Fibroblast of lung (primary cell): ENCODE results near the gene SRA1. TPM values are rescaled to one million over a fixed set of nuclear protein-coding genes. Genes with fewer than 3 reads are reported as not detected.
"Not testable (repeated sequence)": the region's sequence is repeated elsewhere in the genome, so short reads cannot be mapped to it uniquely, and the experiment has no call there.

ENCODE experiments used
- DNase-seq, 2 donors: peaks; one replicate each; pipeline versions ENCODE4 v3.0.0 to v3.0.0-alpha.2; 2010; ENCODE audit warnings: low read depth in 2 of 2
- H2AFZ ChIP-seq: 2 replicates; pipeline ENCODE4 v1.5.1; 2012; ENCODE audit warnings: low read length, control low read depth, inconsistent platforms
- H3K27ac ChIP-seq: 2 replicates; pipeline ENCODE4 v1.5.1; 2011; ENCODE audit warnings: low read length, control low read depth; ENCODE audit not compliant: insufficient read depth
- H3K27me3 ChIP-seq: 2 replicates; pipeline ENCODE4 v1.5.1; 2011; ENCODE audit warnings: mild to moderate bottlenecking, low read length; ENCODE audit not compliant: control insufficient read depth, insufficient read depth
- H3K36me3 ChIP-seq: 2 replicates; pipeline ENCODE4 v1.5.1; 2011; ENCODE audit warnings: low read length; ENCODE audit not compliant: control insufficient read depth, insufficient read depth
- H3K4me1 ChIP-seq: 2 replicates; pipeline ENCODE4 v1.5.1; 2011; ENCODE audit warnings: low read length; ENCODE audit not compliant: control insufficient read depth, insufficient read depth; ENCODE audit errors: extremely low read depth
- H3K4me2 ChIP-seq: 2 replicates; pipeline ENCODE4 v1.5.1; 2011; ENCODE audit warnings: low read length, control low read depth; ENCODE audit not compliant: insufficient read depth; ENCODE audit errors: extremely low read depth
- H3K4me3 ChIP-seq, 4 experiments: fragments of 200-600 bp in 1 of 4; sonication (generic) in 1 of 4; replicated peaks in 1 of 4; 2 replicates each; pipeline ENCODE4 v1.5.1; 2011 to 2016; ENCODE audit warnings: low read length in 4 of 4, low read depth in 3 of 4, mild to moderate bottlenecking in 3 of 4, control low read depth in 2 of 4, inconsistent platforms in 1 of 4, mixed read lengths in 1 of 4; ENCODE audit not compliant: insufficient read depth in 1 of 4; ENCODE audit errors: control extremely low read depth in 1 of 4
- H3K79me2 ChIP-seq: 2 replicates; pipeline ENCODE4 v1.5.1; 2012; ENCODE audit warnings: mild to moderate bottlenecking, low read length, inconsistent platforms; ENCODE audit not compliant: control insufficient read depth, insufficient read depth
- H3K9ac ChIP-seq: 2 replicates; pipeline ENCODE4 v1.5.1; 2011; ENCODE audit warnings: mild to moderate bottlenecking, low read length, control low read depth; ENCODE audit not compliant: insufficient read depth
- H3K9me3 ChIP-seq: 2 replicates; pipeline ENCODE4 v1.5.1; 2012; ENCODE audit warnings: low read depth, low read length; ENCODE audit not compliant: control insufficient read depth, insufficient read depth
- H4K20me1 ChIP-seq: 2 replicates; pipeline ENCODE4 v1.5.1; 2011; ENCODE audit warnings: low read length; ENCODE audit not compliant: control insufficient read depth, insufficient read depth; ENCODE audit errors: extremely low read depth
- EZH2 ChIP-seq: IDR thresholded peaks from 2 replicates; pipeline ENCODE4 v1.5.1; 2012; ENCODE audit warnings: low read length, control low read depth, mild to moderate bottlenecking; ENCODE audit errors: missing control alignments
- polyA plus RNA-seq, 2 donors: library from polyadenylated mRNA; depleted of rRNA in 1 of 2; stranded (reverse) in 1 of 2; unstranded in 1 of 2; fragments of >200 nt; gene quantifications; 2 replicates each; pipeline ENCODE4 v1.2.1, GENCODE V29; 2011 to 2012; ENCODE audit warnings: missing spikeins in 1 of 2
- total RNA-seq: library from RNA; depleted of rRNA; stranded (reverse); fragments of >200 nt; gene quantifications from 2 replicates; pipeline ENCODE4 v1.2.1, GENCODE V29; 2014
- TF ChIP-seq, protein P1 (sequence below), 2 donors: IDR thresholded peaks in 1 of 2; conservative IDR thresholded peaks in 1 of 2; 1 replicate in 1 of 2; 2 replicates in 1 of 2; pipeline ENCODE4 v1.5.1; 2011 to 2012; ENCODE audit warnings: low read length in 2 of 2, control low read depth in 1 of 2, inconsistent platforms in 1 of 2, low read depth in 1 of 2, mild to moderate bottlenecking in 1 of 2

The SRA1 gene
- total and polyA plus RNA-seq, 2 donors (not counting 1 experiment from before 2014, with no cell fraction given): 39.1 to 55.5 TPM

GRCh38 chr5:140594169-140594568 is 36.9 kb upstream of the SRA1 start:
- no peaks in the 10 kb centered on the region for H3K9me3 ChIP-seq
- no peaks in the 10 kb centered on the region for H3K79me2 ChIP-seq
- H3K36me3 ChIP-seq: no peaks in the 10 kb centered on the region
- no peak overlapping the region for H3K27ac ChIP-seq
- H2AFZ ChIP-seq: no peak overlapping the region
- H3K9ac ChIP-seq: no peak overlapping the region
- TF ChIP-seq, protein P1, sequence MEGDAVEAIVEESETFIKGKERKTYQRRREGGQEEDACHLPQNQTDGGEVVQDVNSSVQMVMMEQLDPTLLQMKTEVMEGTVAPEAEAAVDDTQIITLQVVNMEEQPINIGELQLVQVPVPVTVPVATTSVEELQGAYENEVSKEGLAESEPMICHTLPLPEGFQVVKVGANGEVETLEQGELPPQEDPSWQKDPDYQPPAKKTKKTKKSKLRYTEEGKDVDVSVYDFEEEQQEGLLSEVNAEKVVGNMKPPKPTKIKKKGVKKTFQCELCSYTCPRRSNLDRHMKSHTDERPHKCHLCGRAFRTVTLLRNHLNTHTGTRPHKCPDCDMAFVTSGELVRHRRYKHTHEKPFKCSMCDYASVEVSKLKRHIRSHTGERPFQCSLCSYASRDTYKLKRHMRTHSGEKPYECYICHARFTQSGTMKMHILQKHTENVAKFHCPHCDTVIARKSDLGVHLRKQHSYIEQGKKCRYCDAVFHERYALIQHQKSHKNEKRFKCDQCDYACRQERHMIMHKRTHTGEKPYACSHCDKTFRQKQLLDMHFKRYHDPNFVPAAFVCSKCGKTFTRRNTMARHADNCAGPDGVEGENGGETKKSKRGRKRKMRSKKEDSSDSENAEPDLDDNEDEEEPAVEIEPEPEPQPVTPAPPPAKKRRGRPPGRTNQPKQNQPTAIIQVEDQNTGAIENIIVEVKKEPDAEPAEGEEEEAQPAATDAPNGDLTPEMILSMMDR (conservative IDR thresholded peaks at IDR 0.05 in 1 of 2, IDR thresholded peaks at IDR 0.05 in 1 of 2; ENCODE audit: low read depth in 1 of 2, low read length in 2 of 2): no peak
- no peak for TF ChIP-seq EZH2
- no peak for DNase-seq
- no peak overlapping the region for H3K4me2 ChIP-seq
- H3K4me3 ChIP-seq: no peak overlapping the region
- H3K4me1 ChIP-seq: peaks cover 4% of the 10 kb centered on the region
- H3K27me3 ChIP-seq: peaks cover 2% of the 10 kb centered on the region
- no peaks in the 10 kb centered on the region for H4K20me1 ChIP-seq

DNA sequence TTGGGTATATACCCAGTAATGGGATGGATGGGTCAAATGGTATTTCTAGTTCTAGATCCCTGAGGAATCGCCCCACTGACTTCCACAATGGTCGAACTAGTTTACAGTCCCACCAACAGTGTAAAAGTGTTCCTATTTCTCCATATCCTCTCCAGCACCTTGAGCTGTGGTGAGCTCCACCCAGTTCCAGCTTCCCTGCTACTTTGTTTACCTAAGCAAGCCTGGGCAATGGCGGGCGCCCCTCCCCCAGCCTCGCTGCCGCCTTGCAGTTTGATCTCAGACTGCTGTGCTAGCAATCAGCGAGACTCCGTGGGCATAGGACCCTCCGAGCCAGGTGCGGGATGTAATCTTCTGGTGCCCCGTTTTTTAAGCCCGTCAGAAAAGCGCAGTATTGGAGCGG is 35.8 kb upstream of the SRA1 start:
- H3K36me3 ChIP-seq, H3K9me3 ChIP-seq, H3K27ac ChIP-seq, H4K20me1 ChIP-seq, H3K4me1 ChIP-seq, H3K9ac ChIP-seq, H2AFZ ChIP-seq, H3K79me2 ChIP-seq, H3K4me3 ChIP-seq, H3K27me3 ChIP-seq, DNase-seq, H3K4me2 ChIP-seq: not testable (repeated sequence)

DNA sequence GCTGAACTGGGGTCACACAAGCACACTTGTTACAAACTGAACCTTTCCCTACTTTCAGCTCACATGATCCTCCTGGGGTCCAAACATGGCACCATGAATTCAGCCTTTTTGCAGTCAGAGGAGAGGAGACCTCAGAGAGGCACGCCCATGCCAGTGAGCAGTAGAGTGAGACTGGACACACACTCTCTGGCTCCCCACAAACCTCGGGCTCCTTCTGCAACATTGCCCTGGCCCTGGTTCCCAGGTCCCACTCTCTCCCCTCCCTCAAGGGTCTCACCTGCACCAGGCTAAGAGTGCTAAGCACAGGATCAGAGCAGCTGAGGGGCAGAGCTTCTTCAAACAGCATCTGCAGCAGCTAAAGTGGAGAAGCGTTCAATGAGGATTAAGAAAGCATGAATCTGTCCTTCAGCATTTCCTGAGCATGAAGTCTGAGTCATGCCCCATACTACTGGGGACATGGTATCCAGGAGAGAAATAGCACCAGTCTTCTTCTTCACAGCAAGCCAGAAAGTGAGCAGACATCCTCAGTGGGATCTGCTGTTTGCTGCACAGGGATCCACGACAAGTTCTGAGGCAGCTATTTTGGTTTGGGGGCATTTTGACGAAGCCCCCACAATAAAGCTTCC is 34.6 kb upstream of the SRA1 start:
- Histone ChIP-seq H3K27me3 (peaks cover 2% of the 10 kb centered on the region), H3K4me2 (no peak overlapping the region), H3K79me2 (no peaks in the 10 kb centered on the region), H3K4me1 (peaks cover 4% of the 10 kb centered on the region), H3K27ac (no peak overlapping the region), H4K20me1 (no peaks in the 10 kb centered on the region), H3K9ac (no peak overlapping the region), H3K9me3 (no peaks in the 10 kb centered on the region), H3K4me3 (no peak overlapping the region), H3K36me3 (no peaks in the 10 kb centered on the region), H2AFZ (no peak overlapping the region)
- TF ChIP-seq EZH2: no peak
- TF ChIP-seq, protein P1 (conservative IDR thresholded peaks at IDR 0.05 in 1 of 2, IDR thresholded peaks at IDR 0.05 in 1 of 2; ENCODE audit: low read depth in 1 of 2, low read length in 2 of 2): no peak
- DNase-seq: peak in 1 of 2 donors; percentile 37
